Hepatocyte (in vitro differentiated cells): ENCODE data around the gene USP20.

ENCODE experiments used
- EZH2 ChIP-seq: fragments of 200-600 bp; sonication (generic); IDR thresholded peaks from 2 replicates; pipeline ENCODE4 v1.6.1; 2016; ENCODE audit warnings: antibody characterized with exemption, mild to moderate bottlenecking, borderline replicate concordance
- EZH2phosphoT487 ChIP-seq: fragments of 200-600 bp; sonication (generic); IDR thresholded peaks from one replicate; pipeline ENCODE4 v1.6.1; 2018; ENCODE audit warnings: antibody characterized with exemption, mild to moderate bottlenecking, low read depth, moderate library complexity; ENCODE audit not compliant: unreplicated experiment, severe bottlenecking
- TF ChIP-seq, protein P1 (sequence below): fragments of 200-600 bp; sonication (generic); IDR thresholded peaks from 2 replicates; pipeline ENCODE4 v1.5.1; 2016; ENCODE audit warnings: antibody characterized with exemption, mild to moderate bottlenecking; ENCODE audit not compliant: poor library complexity

DNA sequence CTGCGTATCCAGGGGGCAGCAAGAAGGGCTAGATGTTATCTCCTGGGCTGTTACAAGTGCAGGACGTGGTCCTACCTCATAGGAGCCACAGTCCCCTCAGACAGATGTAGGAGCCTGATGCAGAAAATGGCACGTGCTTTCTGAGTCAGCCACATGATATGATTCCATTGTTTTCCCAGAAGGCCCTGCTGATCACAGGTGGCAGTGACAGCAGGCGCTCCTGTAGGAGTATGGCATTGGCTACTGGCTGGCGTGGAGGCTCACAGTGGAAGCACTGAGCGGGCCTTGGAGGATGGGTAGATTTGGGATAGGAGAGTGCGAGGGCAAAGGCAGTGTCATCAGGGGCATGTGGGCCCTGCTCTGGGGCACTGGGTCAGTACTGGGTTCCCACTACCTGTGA is 21.9 kb downstream of the USP20 start:
- TF ChIP-seq EZH2phosphoT487, result no peak
- TF ChIP-seq, protein P1, sequence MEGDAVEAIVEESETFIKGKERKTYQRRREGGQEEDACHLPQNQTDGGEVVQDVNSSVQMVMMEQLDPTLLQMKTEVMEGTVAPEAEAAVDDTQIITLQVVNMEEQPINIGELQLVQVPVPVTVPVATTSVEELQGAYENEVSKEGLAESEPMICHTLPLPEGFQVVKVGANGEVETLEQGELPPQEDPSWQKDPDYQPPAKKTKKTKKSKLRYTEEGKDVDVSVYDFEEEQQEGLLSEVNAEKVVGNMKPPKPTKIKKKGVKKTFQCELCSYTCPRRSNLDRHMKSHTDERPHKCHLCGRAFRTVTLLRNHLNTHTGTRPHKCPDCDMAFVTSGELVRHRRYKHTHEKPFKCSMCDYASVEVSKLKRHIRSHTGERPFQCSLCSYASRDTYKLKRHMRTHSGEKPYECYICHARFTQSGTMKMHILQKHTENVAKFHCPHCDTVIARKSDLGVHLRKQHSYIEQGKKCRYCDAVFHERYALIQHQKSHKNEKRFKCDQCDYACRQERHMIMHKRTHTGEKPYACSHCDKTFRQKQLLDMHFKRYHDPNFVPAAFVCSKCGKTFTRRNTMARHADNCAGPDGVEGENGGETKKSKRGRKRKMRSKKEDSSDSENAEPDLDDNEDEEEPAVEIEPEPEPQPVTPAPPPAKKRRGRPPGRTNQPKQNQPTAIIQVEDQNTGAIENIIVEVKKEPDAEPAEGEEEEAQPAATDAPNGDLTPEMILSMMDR, result no peak
- no peak for TF ChIP-seq EZH2
